ENCODE data around the gene FASN. TPM values are rescaled to one million over a fixed set of nuclear protein-coding genes. Genes with fewer than 3 reads are reported as not detected.

Gene FASN
- total and polyA plus RNA-seq, 2 donors (not counting 3 experiments of a cell fraction or from before 2014, with no cell fraction given): 101 to 360 TPM

- no peak for TF ChIP-seq MAX (IDR thresholded peaks at IDR 0.05; ENCODE audit: insufficient read depth, insufficient read length)
- no peak for TF ChIP-seq POLR2AphosphoS5 (IDR thresholded peaks at IDR 0.05; ENCODE audit: insufficient read depth, low read depth, low read length)
- no peak for TF ChIP-seq POLR2A (IDR thresholded peaks at IDR 0.05; ENCODE audit: low read depth, low read length)
- TF ChIP-seq JUN (IDR thresholded peaks at IDR 0.05; ENCODE audit: borderline replicate concordance, insufficient read depth, insufficient read length, low read depth): no peak
- TF ChIP-seq FOS (IDR thresholded peaks at IDR 0.05; ENCODE audit: borderline replicate concordance, insufficient read depth, low read length): no peak
- no peak for TF ChIP-seq MYC (IDR thresholded peaks at IDR 0.05; ENCODE audit: low read depth, low read length)
- H3K9me3 ChIP-seq (replicated peaks; ENCODE audit: control insufficient read depth, insufficient read depth, low read length): no peaks in the 10 kb centered on the region
- H3K4me2 ChIP-seq (ENCODE audit: insufficient read depth, low read length): no peak overlapping the region
- no peaks in the 10 kb centered on the region for H3K27me3 ChIP-seq (ENCODE audit: control insufficient read depth in 2 of 2, insufficient read depth in 2 of 2, low read length in 2 of 2)
- ChIA-PET CTCF (no interaction called here), POLR2A (no interaction called here)
- H2AFZ ChIP-seq (ENCODE audit: low read depth, low read length): no peak overlapping the region
- no peak overlapping the region for H3K27ac ChIP-seq (ENCODE audit: insufficient read depth, low read depth, low read length)
- DNase-seq (ENCODE audit: low read depth, low spot score) (no peak), FAIRE-seq (no peak)
- BruUV-seq (replicated peaks): no TSS peak
- no peaks in the 10 kb centered on the region for H3K36me3 ChIP-seq (ENCODE audit: control insufficient read depth in 2 of 2, extremely low read depth in 1 of 2, insufficient read depth in 2 of 2, low read length in 2 of 2)
- H3K9me1 ChIP-seq (replicated peaks; ENCODE audit: control insufficient read depth, extremely low read depth, insufficient read depth, low read length): no peaks in the 10 kb centered on the region
- no peaks in the 10 kb centered on the region for H4K20me1 ChIP-seq (replicated peaks; ENCODE audit: control insufficient read depth, extremely low read depth, insufficient read depth, low read length)
- H3K4me1 ChIP-seq (ENCODE audit: control insufficient read depth, extremely low read depth, insufficient read depth, low read length): no peaks in the 10 kb centered on the region
- H3K4me3 ChIP-seq (replicated peaks in 1 of 3; ENCODE audit: insufficient read depth in 1 of 3, low read depth in 1 of 3, low read length in 3 of 3): no peak overlapping the region
- dilution Hi-C loops (cut with MboI; ENCODE audit: extremely low pct_ligation_motif_present, low sequenced_read_pairs): no loop called here
- intact Hi-C loops (cut with micrococcal nuclease): no loop called here
- no peak overlapping the region for H3K9ac ChIP-seq (replicated peaks; ENCODE audit: extremely low read depth, insufficient read depth, low read length)
- no peaks in the 10 kb centered on the region for H3K79me2 ChIP-seq (ENCODE audit: control insufficient read depth, insufficient read depth, low read length)
These were observed 28.7 kb upstream of the FASN start for GRCh38 chr17:82126556-82127314.

GRCh38 chr17:82124101-82124500 is 26.1 kb upstream of the FASN start:
- dilution Hi-C loops (cut with MboI; ENCODE audit: extremely low pct_ligation_motif_present, low sequenced_read_pairs): no loop called here

More at GRCh38 chr17:82124101-82124500, 26.1 kb upstream of the FASN start:
- Histone ChIP-seq H3K4me1 (ENCODE audit: control insufficient read depth, extremely low read depth, insufficient read depth, low read length) (no peaks in the 10 kb centered on the region), H3K4me2 (ENCODE audit: insufficient read depth, low read length) (no peak overlapping the region), H3K27ac (ENCODE audit: insufficient read depth, low read depth, low read length) (no peak overlapping the region), H3K79me2 (ENCODE audit: control insufficient read depth, insufficient read depth, low read length) (no peaks in the 10 kb centered on the region), H3K36me3 (ENCODE audit: control insufficient read depth in 2 of 2, extremely low read depth in 1 of 2, insufficient read depth in 2 of 2, low read length in 2 of 2) (no peaks in the 10 kb centered on the region), H2AFZ (ENCODE audit: low read depth, low read length) (no peak overlapping the region), H3K9me1 (replicated peaks; ENCODE audit: control insufficient read depth, extremely low read depth, insufficient read depth, low read length) (no peaks in the 10 kb centered on the region), H4K20me1 (replicated peaks; ENCODE audit: control insufficient read depth, extremely low read depth, insufficient read depth, low read length) (no peaks in the 10 kb centered on the region), H3K4me3 (replicated peaks in 1 of 3; ENCODE audit: insufficient read depth in 1 of 3, low read depth in 1 of 3, low read length in 3 of 3) (no peak overlapping the region), H3K9me3 (replicated peaks; ENCODE audit: control insufficient read depth, insufficient read depth, low read length) (no peaks in the 10 kb centered on the region), H3K9ac (replicated peaks; ENCODE audit: extremely low read depth, insufficient read depth, low read length) (no peak overlapping the region), H3K27me3 (ENCODE audit: control insufficient read depth in 2 of 2, insufficient read depth in 2 of 2, low read length in 2 of 2) (no peaks in the 10 kb centered on the region)
- DNase-seq (ENCODE audit: low read depth, low spot score) (no peak), FAIRE-seq (no peak)
- CTCF ChIA-PET: interaction anchor here (1.1 kb wide), 1 partner anchor 11 kb away, joined by 3 read pairs; no protein-coding TSS in a partner anchor
- intact Hi-C loops (cut with micrococcal nuclease): no loop called here
- BruUV-seq (replicated peaks): no TSS peak
- TF ChIP-seq FOS (IDR thresholded peaks at IDR 0.05; ENCODE audit: borderline replicate concordance, insufficient read depth, low read length) (no peak), MAX (IDR thresholded peaks at IDR 0.05; ENCODE audit: insufficient read depth, insufficient read length) (no peak), GATA2 (IDR thresholded peaks at IDR 0.05; ENCODE audit: insufficient read depth, insufficient read length, low read depth, low read length) (no peak), EZH2 (IDR thresholded peaks at IDR 0.05; ENCODE audit: borderline replicate concordance, low read depth, low read length, severe bottlenecking) (no peak), JUN (IDR thresholded peaks at IDR 0.05; ENCODE audit: borderline replicate concordance, insufficient read depth, insufficient read length, low read depth) (no peak), MYC (IDR thresholded peaks at IDR 0.05; ENCODE audit: low read depth, low read length) (no peak), CTCF (IDR thresholded peaks at IDR 0.05; ENCODE audit: extremely low read depth in 1 of 2, insufficient read depth in 1 of 2, low read depth in 1 of 2, low read length in 2 of 2) (no peak), POLR2A (IDR thresholded peaks at IDR 0.05; ENCODE audit: low read depth, low read length) (no peak), POLR2AphosphoS5 (IDR thresholded peaks at IDR 0.05; ENCODE audit: insufficient read depth, low read depth, low read length) (no peak)
- POLR2A ChIA-PET: interaction anchor here (0.6 kb wide), 1 partner anchor 190 kb away, joined by 3 read pairs; no protein-coding TSS in a partner anchor
